ENCODE data around the gene TSPAN4.

GRCh38 chr11:826836-827145 lies 15.9 kb upstream of the TSPAN4 start:
- TF ChIP-seq, protein P1, sequence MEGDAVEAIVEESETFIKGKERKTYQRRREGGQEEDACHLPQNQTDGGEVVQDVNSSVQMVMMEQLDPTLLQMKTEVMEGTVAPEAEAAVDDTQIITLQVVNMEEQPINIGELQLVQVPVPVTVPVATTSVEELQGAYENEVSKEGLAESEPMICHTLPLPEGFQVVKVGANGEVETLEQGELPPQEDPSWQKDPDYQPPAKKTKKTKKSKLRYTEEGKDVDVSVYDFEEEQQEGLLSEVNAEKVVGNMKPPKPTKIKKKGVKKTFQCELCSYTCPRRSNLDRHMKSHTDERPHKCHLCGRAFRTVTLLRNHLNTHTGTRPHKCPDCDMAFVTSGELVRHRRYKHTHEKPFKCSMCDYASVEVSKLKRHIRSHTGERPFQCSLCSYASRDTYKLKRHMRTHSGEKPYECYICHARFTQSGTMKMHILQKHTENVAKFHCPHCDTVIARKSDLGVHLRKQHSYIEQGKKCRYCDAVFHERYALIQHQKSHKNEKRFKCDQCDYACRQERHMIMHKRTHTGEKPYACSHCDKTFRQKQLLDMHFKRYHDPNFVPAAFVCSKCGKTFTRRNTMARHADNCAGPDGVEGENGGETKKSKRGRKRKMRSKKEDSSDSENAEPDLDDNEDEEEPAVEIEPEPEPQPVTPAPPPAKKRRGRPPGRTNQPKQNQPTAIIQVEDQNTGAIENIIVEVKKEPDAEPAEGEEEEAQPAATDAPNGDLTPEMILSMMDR (IDR thresholded peaks at IDR 0.05), result no peak
- TF ChIP-seq POLR2AphosphoS5 (IDR thresholded peaks at IDR 0.05), result no peak
- no peak for TF ChIP-seq EP300 (IDR thresholded peaks at IDR 0.05; ENCODE audit: low read depth)
